ENCODE data around the gene NIPSNAP2. TPM values are rescaled to one million over a fixed set of nuclear protein-coding genes. Genes with fewer than 3 reads are reported as not detected.
A peak's percentile ranks its signal among the peaks of the same experiment; 100 is the strongest.
"Not testable (repeated sequence)": the region's sequence is repeated elsewhere in the genome, so short reads cannot be mapped to it uniquely, and the experiment has no call there.

The NIPSNAP2 gene
- total RNA-seq, 1 donor from 2014 or later = 52.9 TPM

GRCh38 chr7:55946545-55946944 is 17.8 kb upstream of the NIPSNAP2 start:
- Histone ChIP-seq H3K36me3 (no peaks in the 10 kb centered on the region), H3K4me3 (no peak overlapping the region), H3K4me1 (no peaks in the 10 kb centered on the region), H3K27ac (no peak overlapping the region), H3K9me3 (peaks cover 5% of the 10 kb centered on the region), H3K27me3 (ENCODE audit: low read depth) (no peaks in the 10 kb centered on the region)
- intact Hi-C loops (cut with DNase I) = no loop called here
- TF ChIP-seq, protein P1, sequence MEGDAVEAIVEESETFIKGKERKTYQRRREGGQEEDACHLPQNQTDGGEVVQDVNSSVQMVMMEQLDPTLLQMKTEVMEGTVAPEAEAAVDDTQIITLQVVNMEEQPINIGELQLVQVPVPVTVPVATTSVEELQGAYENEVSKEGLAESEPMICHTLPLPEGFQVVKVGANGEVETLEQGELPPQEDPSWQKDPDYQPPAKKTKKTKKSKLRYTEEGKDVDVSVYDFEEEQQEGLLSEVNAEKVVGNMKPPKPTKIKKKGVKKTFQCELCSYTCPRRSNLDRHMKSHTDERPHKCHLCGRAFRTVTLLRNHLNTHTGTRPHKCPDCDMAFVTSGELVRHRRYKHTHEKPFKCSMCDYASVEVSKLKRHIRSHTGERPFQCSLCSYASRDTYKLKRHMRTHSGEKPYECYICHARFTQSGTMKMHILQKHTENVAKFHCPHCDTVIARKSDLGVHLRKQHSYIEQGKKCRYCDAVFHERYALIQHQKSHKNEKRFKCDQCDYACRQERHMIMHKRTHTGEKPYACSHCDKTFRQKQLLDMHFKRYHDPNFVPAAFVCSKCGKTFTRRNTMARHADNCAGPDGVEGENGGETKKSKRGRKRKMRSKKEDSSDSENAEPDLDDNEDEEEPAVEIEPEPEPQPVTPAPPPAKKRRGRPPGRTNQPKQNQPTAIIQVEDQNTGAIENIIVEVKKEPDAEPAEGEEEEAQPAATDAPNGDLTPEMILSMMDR (IDR thresholded peaks at IDR 0.05) = no peak
- DNase-seq (no peak), ATAC-seq (no peak)

GRCh38 chr7:55951637-55952351 is 12.6 kb upstream of the NIPSNAP2 start, which contains the start of gene MRPS17:
Gene MRPS17 (plus strand): TSS chr7:55951877. CDS start chr7:55953196, 1,319 bp downstream.
- Histone ChIP-seq H3K27me3 (ENCODE audit: low read depth) (no peaks in the 10 kb centered on the region), H3K4me3 (peak within 1 kb of the TSS; percentile 97), H3K36me3 (peaks cover 33% of the 10 kb centered on the region), H3K27ac (peak within 1 kb of the TSS; percentile 86), H3K9me3 (no peaks in the 10 kb centered on the region), H3K4me1 (peaks cover 16% of the 10 kb centered on the region)
- peak; percentile 96 for DNase-seq
- TF ChIP-seq, protein P1 (IDR thresholded peaks at IDR 0.05) = no peak
- ATAC-seq = peak; percentile 100
- intact Hi-C loops (cut with DNase I) = no loop called here

DNA sequence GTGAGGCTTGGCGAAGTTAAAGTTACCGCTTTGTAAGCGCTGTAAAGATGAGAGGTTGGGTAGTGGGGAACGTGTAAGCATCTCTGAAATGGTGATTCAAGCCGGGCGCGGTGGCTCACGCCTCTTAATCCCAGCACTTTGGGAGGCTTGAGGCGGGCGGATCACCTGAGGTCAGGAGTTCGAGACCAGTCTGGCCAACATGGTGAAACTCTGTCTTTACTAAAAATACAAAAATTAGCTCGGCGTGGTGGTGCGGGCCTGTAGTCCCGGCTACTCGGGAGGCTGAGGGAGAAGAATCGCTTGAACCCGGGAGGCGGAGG is 12.1 kb upstream of the NIPSNAP2 start:
- peaks cover 16% of the 10 kb centered on the region for H3K4me1 ChIP-seq
- H3K27ac ChIP-seq = peak overlapping the region; percentile 86
- peaks cover 33% of the 10 kb centered on the region for H3K36me3 ChIP-seq
- ATAC-seq; DNase-seq; H3K9me3 ChIP-seq; intact Hi-C loops (cut with DNase I); H3K27me3 ChIP-seq (ENCODE audit: low read depth): not testable (repeated sequence)
- H3K4me3 ChIP-seq = peak overlapping the region; percentile 97

GRCh38 chr7:55953707-55954475 is 10.5 kb upstream of the NIPSNAP2 start:
- H3K9me3 ChIP-seq = no peaks in the 10 kb centered on the region
- ATAC-seq (no peak), DNase-seq (no peak)
- H3K4me1 ChIP-seq = peaks cover 16% of the 10 kb centered on the region
- H3K27me3 ChIP-seq (ENCODE audit: low read depth) = no peaks in the 10 kb centered on the region
- no peak overlapping the region for H3K4me3 ChIP-seq
- TF ChIP-seq, protein P1 (IDR thresholded peaks at IDR 0.05) = no peak
- peaks cover 33% of the 10 kb centered on the region for H3K36me3 ChIP-seq
- intact Hi-C loops (cut with DNase I) = no loop called here
- H3K27ac ChIP-seq = no peak overlapping the region

- H3K27ac ChIP-seq = no peak overlapping the region
- no peak overlapping the region for H3K4me3 ChIP-seq
- DNase-seq (no peak), ATAC-seq (no peak)
- H3K36me3 ChIP-seq = peaks cover 33% of the 10 kb centered on the region
- intact Hi-C loops (cut with DNase I) = no loop called here
- TF ChIP-seq, protein P1 (IDR thresholded peaks at IDR 0.05) = no peak
- H3K9me3 ChIP-seq = no peaks in the 10 kb centered on the region
- H3K27me3 ChIP-seq (ENCODE audit: low read depth) = no peaks in the 10 kb centered on the region
- H3K4me1 ChIP-seq = peaks cover 14% of the 10 kb centered on the region
These were observed 7.2 kb upstream of the NIPSNAP2 start for GRCh38 chr7:55957190-55957589.

DNA sequence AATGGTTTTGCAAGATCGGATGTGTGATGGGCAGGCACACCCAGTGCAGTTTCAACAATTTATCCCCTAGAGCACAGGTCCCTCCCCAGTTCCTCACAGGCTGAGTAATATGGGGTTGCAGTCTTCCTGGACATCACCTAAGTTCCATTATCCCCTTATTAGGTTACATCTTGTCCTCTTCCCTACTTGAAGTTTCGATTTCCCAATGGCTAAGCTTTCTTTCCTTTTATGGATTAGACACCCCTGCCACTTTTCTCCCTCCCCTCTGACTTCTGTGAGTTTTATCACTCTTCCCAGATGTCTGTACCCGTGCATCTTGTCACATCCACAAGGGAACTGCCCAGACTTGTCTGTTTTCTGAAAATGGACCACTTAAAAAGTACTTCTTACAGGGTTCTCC is 2.4 kb upstream of the NIPSNAP2 start:
- peaks cover 27% of the 10 kb centered on the region for H3K4me1 ChIP-seq
- H3K4me3 ChIP-seq = no peak overlapping the region
- ATAC-seq = no peak
- intact Hi-C loops (cut with DNase I) = no loop called here
- H3K36me3 ChIP-seq = peaks cover 6% of the 10 kb centered on the region
- H3K9me3 ChIP-seq = no peaks in the 10 kb centered on the region
- TF ChIP-seq, protein P1 (IDR thresholded peaks at IDR 0.05) = no peak
- DNase-seq = no peak
- no peaks in the 10 kb centered on the region for H3K27me3 ChIP-seq (ENCODE audit: low read depth)
- no peak overlapping the region for H3K27ac ChIP-seq

Data from lower lobe of right lung (tissue), 2 donors.